Activated CD8-positive, alpha-beta memory T cell treated with anti-CD3 and anti-CD28 coated beads, Interleukin-2, amount 50 U/mL, for 4 hours (primary cell): ENCODE measurements around the gene SKIC2.
"Not testable (repeated sequence)": the region's sequence is repeated elsewhere in the genome, so short reads cannot be mapped to it uniquely, and the experiment has no call there.

ENCODE experiments used
- DNase-seq: peaks from one replicate; pipeline ENCODE4 v3.0.0-alpha.2; 2020

Gene SKIC2

GRCh38 chr6:31969712-31970603 is 11.0 kb downstream of the SKIC2 start:
- DNase-seq: no peak

DNA sequence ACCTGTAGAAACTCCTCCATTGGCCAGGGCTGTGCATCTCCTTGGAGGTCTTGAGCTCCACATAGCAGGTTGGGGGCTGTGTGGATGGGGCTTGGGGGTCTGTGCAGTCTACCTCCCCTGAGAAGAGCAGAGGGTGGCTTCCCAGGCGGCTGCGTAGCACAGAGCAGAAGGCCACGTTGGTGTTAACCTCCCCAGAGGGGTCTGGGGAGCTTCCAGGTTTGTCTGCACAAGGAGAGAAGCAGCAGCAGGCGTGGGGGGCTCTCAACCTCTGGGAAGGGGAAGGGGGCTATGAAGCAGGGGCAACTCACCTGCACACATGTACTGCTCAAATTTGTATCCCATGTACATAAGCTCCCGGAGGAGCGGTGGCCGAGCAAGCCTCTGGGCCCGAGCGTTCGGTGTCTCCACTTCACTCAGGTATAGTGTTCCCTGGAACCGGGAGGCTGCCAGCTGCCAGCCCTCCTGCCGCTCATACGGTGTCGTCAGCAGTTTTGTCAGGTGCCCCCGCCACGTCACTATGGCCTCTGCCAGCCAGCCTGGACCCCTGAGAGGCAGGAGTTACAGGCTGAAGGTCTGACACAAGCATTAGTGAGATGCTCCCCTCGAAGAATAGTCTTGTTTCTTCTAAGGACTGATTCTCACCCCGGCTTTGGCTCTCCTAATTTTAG is 11.8 kb downstream of the SKIC2 start:
- no peak for DNase-seq

DNA sequence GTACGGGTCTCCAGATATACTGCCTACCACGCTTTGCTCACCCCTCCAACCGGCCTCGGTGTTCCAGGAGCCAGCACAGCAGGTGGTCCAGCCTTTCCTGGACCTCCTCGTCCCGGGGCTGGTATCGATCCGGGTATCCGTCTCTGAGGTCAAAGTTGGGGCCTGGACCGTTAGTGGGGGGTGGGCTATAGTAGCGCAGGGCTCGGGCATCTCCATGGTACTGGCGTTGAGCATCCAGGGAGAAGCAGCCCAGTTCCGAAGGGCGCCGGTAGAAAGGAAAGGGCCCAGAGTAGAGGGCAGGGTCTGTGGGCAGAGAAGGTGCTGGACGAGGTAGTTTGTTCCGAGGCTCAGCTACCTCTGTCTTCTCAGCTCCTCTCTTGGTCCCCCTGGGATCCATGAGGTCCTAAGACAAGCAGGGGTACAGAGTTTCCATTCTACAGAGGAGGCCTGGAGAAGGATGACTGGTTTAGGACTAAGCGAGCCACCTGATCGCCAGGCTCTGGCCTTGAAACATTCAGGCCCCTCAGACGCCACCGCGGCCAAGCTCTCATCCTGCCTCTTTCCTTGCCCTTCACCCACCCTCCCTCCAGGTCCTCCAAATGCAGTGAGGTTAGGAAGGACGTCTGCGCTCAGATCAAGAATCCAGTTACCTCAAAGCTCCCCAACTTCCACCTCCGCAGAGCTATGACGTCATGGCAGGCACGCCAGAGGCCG is 12.5 kb downstream of the SKIC2 start:
- no peak for DNase-seq

GRCh38 chr6:31971993-31972708 is 13.2 kb downstream of the SKIC2 start, which contains the start of gene DXO:
Gene DXO, minus strand, starts transcription at chr6:31972138. Its CDS starts 463 bp downstream, at chr6:31971675.
- DNase-seq: peak; percentile 98

DNA sequence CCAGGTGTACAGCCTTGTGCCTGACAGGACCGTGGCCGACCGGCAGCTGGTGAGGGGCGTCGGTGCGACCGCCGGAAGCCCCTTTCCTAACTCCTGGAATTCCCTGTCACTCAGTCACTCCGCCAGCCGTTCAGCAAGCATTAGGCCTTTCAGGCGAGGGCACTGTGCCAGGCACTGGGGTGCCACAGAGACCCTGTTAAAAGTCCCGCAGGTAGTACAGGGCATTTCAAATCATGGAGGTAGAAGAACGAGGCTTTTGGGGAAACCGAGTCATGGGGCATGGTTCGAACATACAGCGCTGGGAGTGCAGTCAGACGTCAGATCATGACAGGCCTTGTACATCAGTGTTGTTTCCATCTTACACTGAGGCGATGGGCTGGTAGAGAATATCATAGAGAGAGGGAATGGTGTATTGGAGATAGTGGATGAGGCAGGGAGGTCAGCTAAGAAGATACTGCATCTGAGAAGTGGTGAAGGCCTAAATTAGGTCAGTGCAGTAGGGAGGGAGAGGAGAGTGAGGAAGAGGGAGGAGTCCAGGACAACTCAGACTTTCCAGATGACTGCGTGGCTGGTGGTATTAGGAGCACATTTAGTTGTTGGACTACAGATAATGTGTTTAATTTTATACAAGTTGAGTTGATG is 13.9 kb downstream of the SKIC2 start:
- no peak for DNase-seq

DNA sequence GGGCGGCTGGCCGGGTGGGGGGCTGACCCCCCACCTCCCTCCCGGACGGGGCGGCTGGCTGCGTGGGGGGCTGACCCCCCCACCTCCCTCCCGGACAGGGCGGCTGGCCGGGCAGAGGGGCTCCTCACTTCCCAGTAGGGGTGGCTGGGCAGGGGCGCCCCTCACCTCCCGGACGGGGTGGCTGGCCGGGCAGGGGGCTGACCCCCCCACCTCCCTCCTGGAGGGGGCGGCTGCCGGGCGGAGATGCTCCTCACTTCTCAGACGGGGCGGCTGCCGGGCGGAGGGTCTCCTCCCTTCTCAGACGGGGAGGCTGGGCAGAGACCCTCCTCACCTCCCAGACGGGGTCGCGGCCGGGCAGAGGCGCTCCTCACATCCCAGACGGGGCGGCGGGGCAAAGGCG is 17.1 kb downstream of the SKIC2 start:
- not testable (repeated sequence) for DNase-seq

- DNase-seq: no peak
These were observed 18.9 kb downstream of the SKIC2 start for GRCh38 chr6:31977816-31978431.

GRCh38 chr6:31978831-31979230 is 19.9 kb downstream of the SKIC2 start:
- no peak for DNase-seq

- no peak for DNase-seq
These were observed 20.4 kb downstream of the SKIC2 start for GRCh38 chr6:31979238-31979898.

DNA sequence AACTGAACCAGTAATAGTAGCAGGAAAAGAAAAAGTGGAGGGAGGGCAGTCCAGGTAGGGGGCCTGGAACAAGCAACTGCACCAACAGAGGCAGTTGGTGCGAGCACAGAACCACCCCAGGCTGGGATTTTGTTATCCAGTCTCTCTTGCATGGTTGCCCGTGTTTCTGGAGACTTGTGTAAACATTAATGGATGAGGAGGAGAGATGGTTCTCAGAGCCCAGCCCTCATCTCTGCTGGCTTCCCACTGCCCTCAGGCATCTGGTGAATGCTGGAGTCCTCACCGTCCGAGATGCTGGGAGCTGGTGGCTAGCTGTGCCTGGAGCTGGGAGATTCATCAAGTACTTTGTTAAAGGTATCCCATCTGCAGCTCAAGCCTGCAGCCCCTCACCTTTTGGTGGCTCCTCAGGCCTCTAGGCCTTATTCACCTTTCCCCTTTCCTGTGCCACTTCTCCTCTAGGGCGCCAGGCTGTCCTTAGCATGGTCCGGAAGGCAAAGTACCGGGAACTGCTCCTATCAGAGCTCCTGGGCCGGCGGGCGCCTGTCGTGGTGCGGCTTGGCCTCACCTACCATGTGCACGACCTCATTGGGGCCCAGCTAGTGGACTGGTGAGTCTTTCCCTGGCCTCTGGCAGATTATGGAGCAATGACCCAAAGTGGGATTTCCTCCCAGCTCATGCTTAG is 21.4 kb downstream of the SKIC2 start:
- not testable (repeated sequence) for DNase-seq

GRCh38 chr6:31980998-31981397 is 22.0 kb downstream of the SKIC2 start:
- not testable (repeated sequence) for DNase-seq

GRCh38 chr6:31981744-31982143 is 22.8 kb downstream of the SKIC2 start, which contains the start of gene C4A:
Gene C4A, plus strand, starts transcription at chr6:31982057. Its CDS starts 51 bp downstream, at chr6:31982108.
- not testable (repeated sequence) for DNase-seq

DNA sequence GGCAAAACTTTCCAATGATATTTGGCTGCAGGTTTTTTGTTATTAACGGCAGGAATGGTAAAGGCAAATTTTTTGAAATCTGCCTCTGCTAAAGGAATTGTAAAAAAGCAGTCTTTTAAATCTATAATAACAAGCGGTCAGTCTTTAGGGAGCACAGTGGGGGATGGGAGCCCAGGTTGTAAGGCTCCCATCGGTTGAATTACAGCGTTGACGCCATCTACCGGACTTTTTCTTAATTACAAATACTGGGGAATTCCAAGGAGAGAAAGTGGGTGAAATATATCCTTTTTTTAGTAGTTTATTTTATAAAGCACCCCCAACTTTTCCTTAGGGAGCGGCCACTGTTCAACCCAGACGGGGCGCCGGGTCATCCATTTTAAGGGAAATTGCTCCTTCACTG is 30.4 kb downstream of the SKIC2 start:
- DNase-seq: not testable (repeated sequence)

DNA sequence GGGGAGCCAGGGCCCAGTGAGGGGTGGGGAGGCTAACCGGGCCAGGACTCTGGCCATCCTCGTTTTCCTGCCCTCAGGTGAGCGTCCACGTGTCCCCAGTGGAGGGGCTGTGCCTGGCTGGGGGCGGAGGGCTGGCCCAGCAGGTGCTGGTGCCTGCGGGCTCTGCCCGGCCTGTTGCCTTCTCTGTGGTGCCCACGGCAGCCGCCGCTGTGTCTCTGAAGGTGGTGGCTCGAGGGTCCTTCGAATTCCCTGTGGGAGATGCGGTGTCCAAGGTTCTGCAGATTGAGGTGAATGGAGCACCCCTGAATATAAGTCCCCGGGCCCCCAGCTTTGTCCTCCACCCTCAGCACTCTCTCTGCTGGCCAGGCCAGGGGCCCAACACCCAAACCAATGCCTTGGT is 35.4 kb downstream of the SKIC2 start:
- not testable (repeated sequence) for DNase-seq

GRCh38 chr6:31996385-31996784 is 37.4 kb downstream of the SKIC2 start:
- DNase-seq: not testable (repeated sequence)

GRCh38 chr6:32002546-32003268 is 43.7 kb downstream of the SKIC2 start:
- DNase-seq: not testable (repeated sequence)

DNA sequence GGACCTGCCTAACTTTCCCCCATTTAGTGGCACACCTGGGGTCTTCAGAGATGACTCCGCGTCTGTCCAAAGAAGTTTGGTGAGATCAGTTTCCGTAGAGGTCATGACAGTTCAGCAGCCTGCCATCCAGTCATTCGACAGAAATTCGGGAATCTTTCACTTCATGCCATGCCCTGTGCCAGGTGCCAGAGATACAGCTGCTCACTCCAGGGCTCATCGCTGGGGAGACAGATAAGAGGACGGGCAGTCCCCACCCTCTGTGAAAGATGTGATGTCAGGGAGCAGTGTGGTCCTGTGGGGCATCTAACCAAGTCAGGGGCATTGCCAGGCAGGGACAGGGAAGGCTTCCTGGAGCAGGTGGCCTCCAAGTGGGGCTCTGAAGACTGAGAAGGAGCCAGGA is 44.3 kb downstream of the SKIC2 start:
- DNase-seq: not testable (repeated sequence)

- not testable (repeated sequence) for DNase-seq
These were observed 45.4 kb downstream of the SKIC2 start for GRCh38 chr6:32004393-32004792.

DNA sequence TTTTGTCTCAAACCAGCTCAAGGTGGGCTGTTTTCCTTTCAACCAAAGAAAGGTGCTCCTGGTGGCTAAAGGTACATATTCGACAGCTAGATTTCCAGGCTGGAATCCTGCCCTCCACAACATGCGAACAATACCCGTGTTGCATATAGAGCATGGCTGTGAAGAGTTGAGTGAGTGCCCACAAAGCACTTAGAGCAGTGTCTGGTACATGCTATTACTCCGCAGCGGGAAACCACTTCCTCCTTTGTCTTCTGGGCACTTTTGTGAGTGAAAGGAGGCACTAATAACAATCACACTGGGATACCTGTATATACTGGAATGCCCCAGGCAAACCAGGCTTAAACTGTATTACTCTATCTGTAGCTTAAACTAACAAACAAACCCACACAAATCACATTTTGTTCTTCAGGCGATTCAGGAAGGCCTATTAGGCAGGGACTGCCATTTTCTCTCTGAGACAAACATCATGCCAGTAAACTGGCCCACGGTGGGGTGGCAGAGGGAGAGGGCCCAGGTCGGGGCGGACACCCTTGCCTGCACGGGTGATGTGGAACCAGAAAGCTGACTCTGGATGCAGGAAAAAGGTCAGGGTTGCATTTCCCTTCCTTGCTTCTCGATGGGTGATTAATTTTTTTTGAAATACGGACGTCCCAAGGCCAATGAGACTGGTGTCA is 46.0 kb downstream of the SKIC2 start:
- DNase-seq: not testable (repeated sequence)
